Measurements from ENCODE around the gene NACC2.

GRCh38 chr9:136137321-136138265, 42.5 kb upstream of the NACC2 start:
- TF ChIP-seq MAX (IDR thresholded peaks at IDR 0.05; ENCODE audit: insufficient read depth, insufficient read length) (no peak), EZH2 (IDR thresholded peaks at IDR 0.05; ENCODE audit: borderline replicate concordance, low read depth, low read length, severe bottlenecking) (no peak), POLR2AphosphoS5 (IDR thresholded peaks at IDR 0.05; ENCODE audit: insufficient read depth, low read depth, low read length) (no peak), CTCF (IDR thresholded peaks at IDR 0.05; ENCODE audit: extremely low read depth in 1 of 2, insufficient read depth in 1 of 2, low read depth in 1 of 2, low read length in 2 of 2) (no peak), POLR2A (IDR thresholded peaks at IDR 0.05; ENCODE audit: low read depth, low read length) (no peak), FOS (IDR thresholded peaks at IDR 0.05; ENCODE audit: borderline replicate concordance, insufficient read depth, low read length) (no peak), JUN (IDR thresholded peaks at IDR 0.05; ENCODE audit: borderline replicate concordance, insufficient read depth, insufficient read length, low read depth) (no peak), GATA2 (IDR thresholded peaks at IDR 0.05; ENCODE audit: insufficient read depth, insufficient read length, low read depth, low read length) (no peak), MYC (IDR thresholded peaks at IDR 0.05; ENCODE audit: low read depth, low read length) (no peak)
